ENCODE data around the gene WIPF3.
"Not testable (repeated sequence)": the region's sequence is repeated elsewhere in the genome, so short reads cannot be mapped to it uniquely, and the experiment has no call there.

The WIPF3 gene

DNA sequence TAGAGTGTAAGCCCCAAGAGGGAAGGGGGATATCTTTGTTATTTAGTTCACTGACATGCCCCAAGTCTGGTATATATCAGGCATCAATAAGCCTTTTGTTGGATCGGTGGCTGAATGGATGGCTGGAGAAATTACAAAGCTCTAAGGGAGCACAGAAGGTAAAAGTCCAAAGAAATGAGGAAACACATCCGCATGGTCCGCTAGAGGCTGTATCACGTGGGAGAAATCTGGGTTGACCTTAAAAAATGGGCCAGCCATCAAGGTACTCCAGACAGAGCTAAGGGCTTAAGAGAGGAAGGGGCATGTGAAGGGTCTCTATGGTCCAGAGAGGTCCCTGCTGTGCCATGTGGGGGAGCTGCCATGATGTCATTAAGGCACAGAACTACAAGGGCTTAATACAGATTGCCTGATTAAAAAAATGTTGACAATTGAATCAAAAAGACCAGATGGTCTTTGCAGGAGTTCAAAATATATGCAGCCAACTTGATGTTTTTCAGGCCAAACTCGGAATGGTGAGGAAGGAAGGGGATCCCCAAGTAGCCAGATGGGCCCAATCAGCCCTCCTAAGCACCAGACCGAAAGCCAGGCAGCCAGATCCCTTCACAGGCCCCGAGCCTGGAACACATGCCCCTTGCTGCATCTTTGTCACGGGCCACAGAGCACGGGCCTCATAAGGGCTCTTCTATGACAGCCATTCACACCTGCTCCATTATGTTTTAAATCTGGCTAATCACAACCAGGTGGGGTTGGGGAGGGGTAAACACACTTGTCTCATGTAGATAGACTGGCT lies 151.4 kb downstream of the WIPF3 start:
- DNase-seq, result no peak

DNA sequence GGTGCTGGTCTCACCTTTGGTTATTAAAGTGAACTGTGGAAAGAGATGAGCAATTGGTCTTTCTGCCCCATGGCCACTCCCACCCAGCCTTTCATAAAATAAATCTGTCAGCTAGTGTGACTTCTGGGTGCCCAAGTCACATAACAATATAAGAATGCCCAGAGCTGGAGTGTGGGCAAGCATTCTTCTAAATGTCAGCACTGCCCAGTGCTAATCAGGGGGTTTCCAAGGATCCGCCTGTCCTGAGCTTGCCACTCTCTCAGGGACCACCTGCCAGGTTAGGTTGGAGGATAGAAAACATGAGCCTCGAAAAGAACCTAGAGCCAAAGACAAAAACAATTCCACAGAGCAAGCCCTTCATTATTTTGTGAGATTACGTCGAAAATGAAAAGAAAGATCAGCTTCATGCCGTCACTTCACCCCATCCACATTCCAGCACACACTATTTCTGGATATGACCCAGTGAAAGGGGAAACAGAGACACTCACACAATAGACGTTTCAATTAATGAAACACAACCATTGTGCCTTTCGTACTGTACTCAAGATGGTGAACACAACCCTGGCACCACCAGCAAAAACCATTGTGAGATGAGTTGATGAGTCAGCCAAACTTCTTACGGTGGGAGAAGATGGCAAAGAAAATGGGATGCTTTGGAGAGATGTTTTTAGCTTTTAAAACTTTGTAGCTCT lies 152.5 kb downstream of the WIPF3 start:
- no peak for DNase-seq

DNA sequence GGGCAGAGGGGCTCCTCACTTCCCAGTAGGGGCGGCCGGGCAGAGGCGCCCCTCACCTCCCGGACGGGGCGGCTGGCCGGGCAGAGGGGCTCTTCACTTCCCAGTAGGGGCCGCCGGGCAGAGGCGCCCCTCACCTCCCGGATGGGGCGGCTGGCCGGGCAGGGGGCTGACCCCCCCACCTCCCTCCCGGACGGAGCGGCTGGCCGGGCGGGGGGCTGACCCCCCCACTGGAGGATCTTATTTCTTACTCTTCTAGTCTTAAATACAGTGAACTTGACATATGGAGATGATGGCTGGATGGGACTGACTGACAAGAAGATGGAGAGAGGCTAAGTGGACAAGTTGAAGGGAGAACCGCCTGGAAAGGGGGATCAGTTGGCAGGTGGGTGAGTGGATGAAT lies 155.3 kb downstream of the WIPF3 start:
- not testable (repeated sequence) for DNase-seq

DNA sequence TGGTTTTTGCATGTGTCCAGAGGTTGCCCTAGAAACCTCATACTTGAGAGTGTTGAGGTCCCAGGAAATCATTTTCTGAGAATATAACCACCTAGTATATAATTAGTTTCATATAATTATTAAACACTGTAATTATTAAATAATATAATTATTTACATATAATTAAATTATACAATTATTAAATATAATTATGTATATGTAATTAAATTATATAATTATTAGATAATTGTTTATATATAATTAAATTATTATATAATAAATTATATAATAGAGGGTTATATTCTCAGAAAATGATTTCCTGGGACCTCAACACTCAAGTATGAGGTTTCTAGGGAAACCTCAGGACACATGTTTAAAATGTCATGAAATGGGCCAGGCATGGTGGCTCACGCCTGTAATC lies 155.7 kb downstream of the WIPF3 start:
- no peak for DNase-seq

DNA sequence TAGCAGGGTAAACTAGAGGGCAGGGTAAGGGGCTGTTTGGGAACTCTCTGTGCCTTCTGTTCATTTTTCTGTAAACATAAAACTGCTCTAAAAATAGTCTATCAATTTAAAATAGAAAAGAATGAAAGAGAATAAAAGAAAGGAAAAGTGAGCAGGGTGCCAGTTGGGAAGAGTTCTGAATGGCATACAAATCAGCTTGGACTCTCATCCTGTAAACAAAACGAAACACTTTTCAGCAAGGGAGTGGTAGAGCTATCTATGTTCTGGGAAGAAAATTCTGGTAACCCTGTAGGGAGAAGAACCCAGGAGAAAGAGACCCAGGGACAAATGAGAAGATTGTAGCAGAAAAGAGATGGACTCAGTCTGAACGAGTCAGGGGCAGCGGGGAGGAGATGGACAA lies 158.7 kb downstream of the WIPF3 start:
- no peak for DNase-seq
